Pancreas (tissue), 10 donors: Measurements from ENCODE around the gene SYNPO2. TPM values are rescaled to one million over a fixed set of nuclear protein-coding genes. Genes with fewer than 3 reads are reported as not detected.

Experiments used
- ATAC-seq, 4 donors: fragments of 200-7000 bp; cut with Tn5 transposase; one replicate each; pipeline versions ENCODE4 v1.8.0 to v1.9.1; 2020; ENCODE audit warnings: mild to moderate bottlenecking in 4 of 4, moderate library complexity in 4 of 4
- DNase-seq, 6 donors: peaks; one replicate each; pipeline ENCODE4 v3.0.0-alpha.2; 2020
- FAIRE-seq: peaks from 2 replicates; lab custom pipeline; 2012; peaks lifted over from hg19 to GRCh38; lab: Jason Lieb, UNC
- H3K27ac ChIP-seq, 4 donors: fragments of 200-600 bp; sonication (generic); 1 replicate in 3 of 4; 2 replicates in 1 of 4; pipeline versions ENCODE4 v1.5.0 to v1.8.0; 2020
- H3K27me3 ChIP-seq, 4 donors: fragments of 200-600 bp; one replicate each; pipeline ENCODE4 v1.8.0; 2021
- H3K36me3 ChIP-seq, 3 donors: fragments of 200-600 bp; sonication (generic) in 1 of 3; one replicate each; pipeline versions ENCODE4 v1.5.0 to v1.8.0; 2020 to 2021
- H3K4me1 ChIP-seq, 3 donors: fragments of 200-600 bp; one replicate each; pipeline ENCODE4 v1.8.0; 2021
- H3K4me3 ChIP-seq, 4 donors: fragments of 200-600 bp; sonication (generic) in 2 of 4; one replicate each; pipeline versions ENCODE4 v1.5.0 to v1.8.0; 2020 to 2021
- H3K9me3 ChIP-seq, 4 donors: fragments of 200-600 bp; one replicate each; pipeline ENCODE4 v1.8.0; 2021
- WGBS, 2 donors: extraction: QIAGEN DNeasy Blood & Tissue Kit; methylation state at CpG; one replicate each; pipeline ENCODE4 v1.1.7; 2013; 5-methylcytosine and 5-hydroxymethylcytosine counted together
- intact Hi-C, 3 donors: fragments of 100-400 bp; cut with DNase I; formaldehyde crosslinking; loops; one replicate each; pipeline versions ENCODE4 v1.11.1 to v1.14.2; 2022
- polyA plus RNA-seq, 2 donors: library from polyadenylated mRNA; stranded (reverse); fragments of 200-250 nt; gene quantifications; one replicate each; pipeline ENCODE4 v1.2.3, GENCODE V29; 2013
- total RNA-seq, 6 donors: library from RNA; stranded (reverse); fragmentation: NEBNext Ultra II Directional in 4 of 6; extraction: Animal tissue kit (Norgen Biotek cat#: 25700) in 4 of 6; gene quantifications; one replicate each; pipeline versions ENCODE4 v1.2.1 to v1.2.4, GENCODE V29; 2021 to 2023
- TF ChIP-seq, protein P1 (sequence below), 4 donors: fragments of 200-600 bp; sonication (generic) in 3 of 4; IDR thresholded peaks; one replicate each; pipeline versions ENCODE4 v1.5.0 to v1.8.0; 2021; ENCODE audit warnings: antibody characterized with exemption in 4 of 4
- donor health status: healthy with polysubstance abuse.
- donor health status: DM: no; HTN: no; CAD: no; lungs with moderate emphysema.
- donor health status: DM: no; HTN: no; CAD: no.
- donor health status: control.
- donor health status: control.
- donor health status: Bipolar disorder and iron deficiency.
- donor health status: DM: yes; HTN: yes; CAD: no.
- donor health status: DM: no; HTN: no; CAD: no.
- donor health status: DM: no; HTN: no; CAD: no.
- donor health status: DM: yes; HTN: yes; CAD: no.

SYNPO2 gene
- total and polyA plus RNA-seq, 8 donors: 2.1 to 10.9 (median 4.1) TPM

DNA sequence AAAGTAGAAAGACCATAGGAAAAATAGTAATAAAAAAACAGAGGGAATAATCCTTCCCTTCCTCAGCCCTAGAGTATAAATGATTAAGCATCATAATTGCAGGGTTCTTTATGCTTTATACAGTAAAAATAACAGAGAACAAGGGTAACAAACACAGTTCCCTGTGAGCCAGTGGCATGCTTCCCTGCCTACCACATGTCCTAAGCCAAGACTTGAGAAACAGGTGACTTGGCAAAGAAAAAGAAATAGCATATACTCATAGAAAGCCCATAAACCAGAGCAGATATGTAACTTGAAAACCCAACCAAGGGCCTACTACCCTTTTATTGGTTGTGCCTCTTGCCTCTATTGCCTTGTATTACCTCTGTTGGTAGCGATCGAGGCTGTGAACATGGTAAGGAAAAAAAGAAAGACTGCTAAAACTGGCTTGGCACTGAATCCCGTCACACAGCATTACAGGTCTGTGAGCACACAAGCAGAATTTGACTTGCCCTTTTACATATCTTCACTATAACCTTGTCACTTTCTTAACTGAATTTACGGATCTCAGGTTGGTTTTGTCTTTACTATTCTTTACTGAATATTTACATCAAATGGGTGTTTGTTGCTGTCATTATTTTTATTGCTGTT lies 216.1 kb downstream of the SYNPO2 start:
- H3K27ac ChIP-seq: no peak overlapping the region
- no peak for FAIRE-seq
- intact Hi-C loops: no loop called here

DNA sequence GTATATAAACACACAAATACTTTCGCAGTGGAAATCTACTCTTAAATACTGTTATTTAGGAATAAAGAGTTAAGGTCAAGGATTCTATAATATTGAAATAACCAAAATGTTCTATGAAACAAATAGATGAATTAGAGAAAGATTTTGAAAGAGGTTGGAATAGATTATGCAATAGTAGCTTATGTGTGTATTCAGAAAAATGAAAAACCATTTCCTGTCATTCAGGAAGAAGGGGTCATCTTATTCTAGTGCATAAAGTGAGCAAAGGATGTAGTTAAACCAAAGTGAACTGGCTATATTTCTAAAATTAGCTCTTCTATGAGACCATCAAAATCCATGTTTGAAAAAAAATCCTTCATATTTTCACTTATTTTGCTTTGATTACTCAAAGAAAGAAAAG lies 217.0 kb downstream of the SYNPO2 start:
- no peak overlapping the region for H3K4me3 ChIP-seq
- intact Hi-C loops: no loop called here
- H3K27me3 ChIP-seq: no peaks in the 10 kb centered on the region
- no peak for ATAC-seq
- H3K9me3 ChIP-seq: no peaks in the 10 kb centered on the region
- peak overlapping the region in 1 of 4 donors; percentile 54 for H3K27ac ChIP-seq
- no peak for DNase-seq
- 95 to 99% methylated on average over 1 of the region's 1 CpG for WGBS, 2 donors
- H3K36me3 ChIP-seq: no peaks in the 10 kb centered on the region
- peak; percentile 78 for FAIRE-seq
- TF ChIP-seq, protein P1, sequence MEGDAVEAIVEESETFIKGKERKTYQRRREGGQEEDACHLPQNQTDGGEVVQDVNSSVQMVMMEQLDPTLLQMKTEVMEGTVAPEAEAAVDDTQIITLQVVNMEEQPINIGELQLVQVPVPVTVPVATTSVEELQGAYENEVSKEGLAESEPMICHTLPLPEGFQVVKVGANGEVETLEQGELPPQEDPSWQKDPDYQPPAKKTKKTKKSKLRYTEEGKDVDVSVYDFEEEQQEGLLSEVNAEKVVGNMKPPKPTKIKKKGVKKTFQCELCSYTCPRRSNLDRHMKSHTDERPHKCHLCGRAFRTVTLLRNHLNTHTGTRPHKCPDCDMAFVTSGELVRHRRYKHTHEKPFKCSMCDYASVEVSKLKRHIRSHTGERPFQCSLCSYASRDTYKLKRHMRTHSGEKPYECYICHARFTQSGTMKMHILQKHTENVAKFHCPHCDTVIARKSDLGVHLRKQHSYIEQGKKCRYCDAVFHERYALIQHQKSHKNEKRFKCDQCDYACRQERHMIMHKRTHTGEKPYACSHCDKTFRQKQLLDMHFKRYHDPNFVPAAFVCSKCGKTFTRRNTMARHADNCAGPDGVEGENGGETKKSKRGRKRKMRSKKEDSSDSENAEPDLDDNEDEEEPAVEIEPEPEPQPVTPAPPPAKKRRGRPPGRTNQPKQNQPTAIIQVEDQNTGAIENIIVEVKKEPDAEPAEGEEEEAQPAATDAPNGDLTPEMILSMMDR (IDR thresholded peaks at IDR 0.05): no peak
- H3K4me1 ChIP-seq: peaks cover 8 to 21% (median 11%) of the 10 kb centered on the region in 3 donors

More for the DNA sequence above, 216.1 kb downstream of the SYNPO2 start:
- WGBS, 2 donors: 61 to 77% methylated on average over 4 of the region's 4 CpGs
- no peak overlapping the region for H3K4me3 ChIP-seq
- H3K27me3 ChIP-seq: no peaks in the 10 kb centered on the region
- H3K36me3 ChIP-seq: no peaks in the 10 kb centered on the region
- peaks cover 8 to 21% (median 11%) of the 10 kb centered on the region in 3 donors for H3K4me1 ChIP-seq
- ATAC-seq (no peak), DNase-seq (no peak)
- TF ChIP-seq, protein P1 (IDR thresholded peaks at IDR 0.05): no peak
- H3K9me3 ChIP-seq: no peaks in the 10 kb centered on the region

DNA sequence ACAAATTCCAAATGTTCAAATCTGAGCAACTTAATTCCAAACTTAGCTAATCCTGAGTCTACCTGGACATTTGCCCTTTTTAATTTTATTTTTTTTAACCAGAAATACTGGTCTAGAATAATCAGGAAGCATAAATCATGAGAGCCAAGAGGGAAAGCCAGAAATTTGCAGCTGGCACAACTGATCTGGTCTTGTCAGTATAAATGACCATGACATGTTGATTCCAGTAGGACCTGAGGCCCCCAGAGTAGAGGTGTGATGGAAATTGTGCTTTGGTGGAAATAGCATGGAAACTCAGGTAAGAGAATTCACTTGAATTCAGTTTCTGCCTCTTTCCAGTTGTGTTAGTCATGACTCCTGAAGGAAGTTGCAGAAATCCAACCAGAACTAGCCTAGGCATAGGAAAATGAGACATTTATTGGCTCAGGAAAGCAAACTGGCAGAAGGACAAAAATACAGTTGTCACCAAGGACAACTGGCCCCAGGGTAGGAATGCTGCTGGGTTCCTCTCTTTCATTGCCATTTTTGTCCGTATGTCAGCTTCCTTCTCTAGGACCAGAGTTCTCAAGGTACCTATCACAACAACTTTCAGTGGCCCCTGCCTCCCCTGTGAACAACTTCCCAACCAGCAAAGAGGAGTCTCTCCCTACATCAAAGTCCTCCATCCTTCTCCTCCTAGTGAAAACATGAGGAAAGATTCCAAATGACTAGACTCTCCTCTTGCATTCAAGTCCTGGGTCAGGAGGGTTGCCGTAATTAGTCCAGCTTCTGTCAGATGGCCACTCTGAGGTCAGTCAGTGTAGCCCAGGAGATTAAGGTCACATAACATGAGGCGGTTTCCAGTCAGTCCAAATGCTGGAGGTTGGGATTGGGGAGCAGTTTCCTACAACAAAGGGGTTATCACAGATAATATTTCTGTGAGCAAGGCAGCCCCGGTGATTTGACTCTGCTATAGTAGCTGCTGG lies 217.7 kb downstream of the SYNPO2 start:
- H3K9me3 ChIP-seq: no peaks in the 10 kb centered on the region
- no peak overlapping the region for H3K4me3 ChIP-seq
- TF ChIP-seq, protein P1 (IDR thresholded peaks at IDR 0.05): no peak
- peak in 2 of 6 donors; percentile 8 to 17 for DNase-seq
- FAIRE-seq: no peak
- ATAC-seq: peak; percentile 73 to 89 (median 76)
- H3K27me3 ChIP-seq: no peaks in the 10 kb centered on the region
- H3K27ac ChIP-seq: peak overlapping the region in 1 of 4 donors; percentile 54
- peaks cover 8 to 21% (median 11%) of the 10 kb centered on the region in 3 donors for H3K4me1 ChIP-seq
- WGBS, 2 donors: 52% methylated on average over 4 of the region's 4 CpGs
- intact Hi-C loops: no loop called here
- no peaks in the 10 kb centered on the region for H3K36me3 ChIP-seq

DNA sequence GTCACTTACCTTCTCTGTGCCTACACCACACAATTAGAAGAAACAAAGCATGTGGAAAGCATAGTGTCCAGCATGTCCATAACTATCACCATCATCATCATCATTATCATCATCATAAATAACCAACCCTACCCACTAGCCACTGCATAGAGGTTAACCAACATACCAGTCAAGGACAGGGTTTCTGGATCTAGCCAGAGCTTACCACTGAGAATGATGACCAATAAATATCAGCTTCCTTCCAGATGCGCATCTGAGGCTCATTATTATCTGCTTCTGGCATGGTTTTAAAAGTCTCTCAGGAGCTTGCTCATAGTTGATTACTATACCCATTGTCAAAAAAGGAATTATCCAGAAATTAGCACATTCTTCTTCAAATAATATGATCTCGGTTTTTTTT lies 221.5 kb downstream of the SYNPO2 start:
- no peak for FAIRE-seq
- intact Hi-C loops: no loop called here
- Histone ChIP-seq H3K27me3 (no peaks in the 10 kb centered on the region), H3K4me3 (no peak overlapping the region), H3K36me3 (no peaks in the 10 kb centered on the region), H3K9me3 (no peaks in the 10 kb centered on the region), H3K27ac (no peak overlapping the region), H3K4me1 (peaks cover 8 to 23% (median 9%) of the 10 kb centered on the region in 3 donors)
- TF ChIP-seq, protein P1 (IDR thresholded peaks at IDR 0.05): no peak
- WGBS, 2 donors: 91 to 94% methylated on average over 2 of the region's 2 CpGs
- DNase-seq: no peak
- ATAC-seq: no peak

Other genes starting within 250 kb of the SYNPO2 start
- 10 to 100 TPM; 12.6 to 28.0 (median 18.2) TPM for gene METTL14, start 203.5 kb upstream of the SYNPO2 start, total RNA-seq
- 1 to 10 TPM; 3.5 to 8.0 TPM for gene METTL14, start 203.5 kb upstream of the SYNPO2 start, polyA plus RNA-seq
- gene SEC24D, start 52.7 kb upstream of the SYNPO2 start, total RNA-seq: 10 to 100 TPM; 31.0 to 49.6 (median 41.0) TPM
- 10 to 100 TPM; 10.9 to 20.1 TPM for gene SEC24D, start 52.7 kb upstream of the SYNPO2 start, polyA plus RNA-seq
- under 1 TPM in 2 of 6 donors, not detected in 4; 0.06 to 0.43 TPM for gene MYOZ2, start 247.0 kb downstream of the SYNPO2 start, total RNA-seq
- under 1 TPM; 0.16 to 0.23 TPM for gene MYOZ2, start 247.0 kb downstream of the SYNPO2 start, polyA plus RNA-seq